Effector CD4-positive, alpha-beta T cell (primary cell): ENCODE measurements around the gene FOXO3.
A peak's percentile ranks its signal among the peaks of the same experiment; 100 is the strongest.
"Not testable (repeated sequence)": the region's sequence is repeated elsewhere in the genome, so short reads cannot be mapped to it uniquely, and the experiment has no call there.

Experiments used
- DNase-seq: peaks from one replicate; pipeline ENCODE4 v3.0.0-alpha.2; 2020

The FOXO3 gene

GRCh38 chr6:108556250-108556649 is 4.5 kb upstream of the FOXO3 start:
- DNase-seq = no peak

GRCh38 chr6:108556866-108557493 is 3.7 kb upstream of the FOXO3 start:
- no peak for DNase-seq

- DNase-seq = peak; percentile 77
These were observed 3.0 kb upstream of the FOXO3 start for GRCh38 chr6:108557494-108558371.

GRCh38 chr6:108558372-108559096 is 2.2 kb upstream of the FOXO3 start:
- DNase-seq = peak; percentile 95

- DNase-seq = peak; percentile 84
These were observed 1.4 kb upstream of the FOXO3 start for GRCh38 chr6:108559097-108559883.

- DNase-seq = peak; percentile 17
These were observed 744 bp upstream of the FOXO3 start for GRCh38 chr6:108559884-108560462.

GRCh38 chr6:108561309-108561647 is 561 bp downstream of the FOXO3 start:
- not testable (repeated sequence) for DNase-seq

- no peak for DNase-seq
These were observed 1.2 kb downstream of the FOXO3 start for GRCh38 chr6:108561742-108562502.

GRCh38 chr6:108562503-108562993 is 1.8 kb downstream of the FOXO3 start:
- DNase-seq = no peak

GRCh38 chr6:108563292-108563691 is 2.6 kb downstream of the FOXO3 start:
- DNase-seq = no peak

GRCh38 chr6:108564178-108564577 is 3.5 kb downstream of the FOXO3 start:
- no peak for DNase-seq

- no peak for DNase-seq
These were observed 4.5 kb downstream of the FOXO3 start for GRCh38 chr6:108565091-108565766.

GRCh38 chr6:108565893-108566292 is 5.2 kb downstream of the FOXO3 start:
- DNase-seq = no peak

- DNase-seq = no peak
These were observed 5.7 kb downstream of the FOXO3 start for GRCh38 chr6:108566406-108566805.

- no peak for DNase-seq
These were observed 7.4 kb downstream of the FOXO3 start for GRCh38 chr6:108568101-108568500.

- DNase-seq = no peak
These were observed 8.0 kb downstream of the FOXO3 start for GRCh38 chr6:108568551-108569305.

GRCh38 chr6:108570517-108570916 is 9.8 kb downstream of the FOXO3 start:
- no peak for DNase-seq

- no peak for DNase-seq
These were observed 13.9 kb downstream of the FOXO3 start for GRCh38 chr6:108574457-108575141.

GRCh38 chr6:108575905-108576494 is 15.3 kb downstream of the FOXO3 start:
- DNase-seq = no peak
